NCI-H510A (cell line): ENCODE results near the gene OPCML.

Experiments
- DNase-seq: peaks from one replicate; lab custom pipeline; 2025; lab: John Stamatoyannopoulos, UW

OPCML gene

DNA sequence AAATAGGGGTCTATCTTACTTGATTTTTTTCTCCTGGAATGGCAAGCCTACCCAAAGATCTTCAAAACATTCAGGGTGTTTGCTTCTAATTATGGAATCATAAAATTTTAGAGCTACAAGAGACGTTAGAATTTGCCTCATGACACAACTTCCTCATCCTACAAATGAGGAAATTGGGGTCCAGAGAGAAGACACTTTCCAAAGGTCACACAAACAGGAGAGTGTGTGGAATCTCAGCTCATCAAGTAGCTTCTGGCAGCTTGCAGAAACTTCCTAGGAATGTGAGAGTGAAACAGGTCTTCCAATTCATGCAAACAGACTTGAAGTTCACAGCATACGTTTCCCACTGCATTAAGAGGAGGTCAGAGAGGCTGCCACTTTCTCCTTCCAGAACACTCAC, 976.0 kb downstream of the OPCML start:
- no peak for DNase-seq

DNA sequence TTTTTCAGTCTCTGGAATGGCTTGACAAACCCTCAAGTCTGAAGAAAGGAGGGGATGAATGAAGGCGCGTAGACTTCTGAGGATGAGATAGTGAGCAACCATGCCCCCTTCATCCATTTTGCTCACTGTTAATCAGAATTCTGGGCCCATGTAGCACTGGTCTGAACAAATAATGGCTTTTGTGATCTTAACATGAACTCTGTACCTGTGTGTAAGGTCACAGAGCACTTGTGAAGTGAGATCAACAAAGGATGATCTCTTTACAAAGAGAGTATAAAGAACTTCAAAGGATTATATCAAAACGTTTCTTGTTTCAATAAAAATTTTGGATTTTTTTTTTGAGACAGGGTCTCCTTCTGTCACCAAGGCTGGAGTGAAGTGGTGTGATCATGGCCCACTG, 976.7 kb downstream of the OPCML start:
- DNase-seq = no peak

DNA sequence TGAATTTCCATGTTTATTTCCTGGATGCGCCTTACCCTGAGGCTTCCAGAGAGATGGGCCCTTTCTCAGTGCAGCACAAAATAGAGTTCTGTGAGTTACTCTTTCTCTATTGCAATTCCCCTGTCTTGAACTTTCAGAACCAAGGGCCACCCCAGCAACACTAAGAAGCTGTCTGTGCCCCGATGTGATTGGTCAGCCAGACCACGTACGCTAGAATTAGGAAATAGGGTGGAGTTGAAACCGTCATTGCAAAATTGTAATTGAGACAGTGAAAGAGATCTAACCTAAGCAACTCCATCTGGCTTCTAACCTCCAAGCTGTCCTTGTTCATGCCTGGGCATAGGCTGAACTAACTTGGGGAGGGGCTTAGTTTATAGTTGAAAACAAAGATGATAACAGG, 981.3 kb downstream of the OPCML start:
- DNase-seq = no peak

DNA sequence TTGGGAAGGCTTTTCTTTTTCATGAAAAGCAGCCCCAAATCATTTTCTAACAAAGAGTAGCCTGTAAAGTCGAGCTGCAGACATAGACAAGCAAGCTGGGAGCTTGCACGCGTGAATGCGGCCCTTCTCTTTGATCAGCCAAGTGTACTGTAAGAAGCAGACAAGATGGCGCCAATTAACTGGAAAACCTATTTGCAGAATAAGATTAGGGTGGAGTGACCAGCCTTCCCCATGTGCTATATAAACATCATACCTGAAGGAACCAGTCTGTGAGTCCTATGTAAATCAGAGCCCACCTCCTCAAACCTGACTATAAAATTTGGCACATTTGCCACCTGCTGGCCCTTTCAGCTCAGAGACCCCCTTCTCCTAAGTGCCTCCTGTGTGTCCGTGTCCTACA, 982.7 kb downstream of the OPCML start:
- DNase-seq = no peak

DNA sequence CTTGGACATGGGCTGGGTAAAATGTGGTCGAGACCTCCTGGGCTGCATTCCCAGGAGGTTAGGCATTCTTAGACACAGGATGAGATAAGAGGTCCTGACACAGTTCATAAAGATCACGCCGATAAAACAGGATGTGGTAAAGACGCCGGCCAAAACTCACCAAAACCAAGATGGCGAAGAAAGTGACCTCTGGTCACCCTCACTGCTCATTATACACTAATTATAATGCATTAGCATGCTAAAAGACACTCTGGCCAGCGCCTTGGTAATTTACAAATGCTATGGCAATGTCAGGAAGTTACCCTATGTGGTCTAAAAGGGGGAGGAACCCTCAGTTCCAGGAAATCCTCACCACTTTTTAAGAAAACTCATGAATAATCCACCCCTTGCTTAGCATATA, 983.3 kb downstream of the OPCML start:
- no peak for DNase-seq

DNA sequence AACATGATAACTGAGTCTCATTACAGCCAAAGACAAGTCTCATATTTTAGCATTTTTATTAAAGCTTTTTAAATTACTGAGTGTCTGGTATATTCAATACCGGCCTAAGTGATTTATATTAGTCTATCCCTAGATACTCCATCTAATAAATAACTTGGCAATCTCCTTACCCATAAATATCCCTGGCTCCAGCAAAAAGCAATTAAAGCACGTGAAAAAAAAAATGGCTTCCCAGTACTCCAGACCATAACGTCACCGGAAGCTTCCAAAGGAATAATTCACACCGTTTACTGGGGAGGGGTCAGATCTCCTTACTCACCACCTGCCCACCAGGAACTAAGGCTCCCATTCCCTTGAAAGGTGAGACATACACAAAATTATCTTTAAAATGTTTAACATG, 988.3 kb downstream of the OPCML start:
- no peak for DNase-seq

DNA sequence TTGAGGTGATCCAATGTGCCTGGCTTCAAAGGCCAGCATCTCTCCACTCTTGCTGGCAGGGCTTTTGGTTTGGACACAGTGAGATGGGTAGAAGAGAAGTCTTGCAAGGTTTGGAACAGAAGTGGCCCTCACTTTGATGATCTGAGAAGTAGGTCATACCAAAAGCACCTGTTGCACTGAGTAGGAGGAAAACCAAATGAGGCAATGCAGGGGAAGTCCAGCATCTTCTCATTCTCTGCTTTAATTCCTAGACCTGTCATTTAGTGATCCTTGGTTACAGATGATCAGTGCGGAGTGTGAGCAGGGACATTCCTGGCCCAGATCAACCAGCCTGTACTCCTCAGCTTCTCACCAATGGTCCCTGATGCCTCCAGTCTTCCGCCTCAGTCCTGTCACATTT, 990.5 kb downstream of the OPCML start:
- DNase-seq = no peak

DNA sequence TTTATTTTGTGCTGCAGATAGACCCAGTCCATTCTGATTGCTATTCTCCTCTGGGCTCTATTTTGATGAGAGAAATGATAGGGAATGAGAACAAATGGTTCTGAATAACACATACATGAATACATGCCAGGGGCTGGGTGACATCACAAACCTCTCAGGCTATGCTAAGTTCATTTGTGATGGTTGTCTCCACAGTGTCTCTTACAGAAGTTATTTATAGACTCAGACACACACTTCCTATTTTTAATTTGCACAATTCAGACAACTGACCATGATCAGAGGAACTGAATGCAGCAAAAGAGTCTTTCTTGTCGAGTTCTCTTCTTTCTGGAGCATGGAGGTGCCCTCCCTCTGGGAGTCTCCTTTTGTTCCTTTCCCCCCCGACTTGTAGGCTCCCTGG, 991.7 kb downstream of the OPCML start:
- DNase-seq = no peak

DNA sequence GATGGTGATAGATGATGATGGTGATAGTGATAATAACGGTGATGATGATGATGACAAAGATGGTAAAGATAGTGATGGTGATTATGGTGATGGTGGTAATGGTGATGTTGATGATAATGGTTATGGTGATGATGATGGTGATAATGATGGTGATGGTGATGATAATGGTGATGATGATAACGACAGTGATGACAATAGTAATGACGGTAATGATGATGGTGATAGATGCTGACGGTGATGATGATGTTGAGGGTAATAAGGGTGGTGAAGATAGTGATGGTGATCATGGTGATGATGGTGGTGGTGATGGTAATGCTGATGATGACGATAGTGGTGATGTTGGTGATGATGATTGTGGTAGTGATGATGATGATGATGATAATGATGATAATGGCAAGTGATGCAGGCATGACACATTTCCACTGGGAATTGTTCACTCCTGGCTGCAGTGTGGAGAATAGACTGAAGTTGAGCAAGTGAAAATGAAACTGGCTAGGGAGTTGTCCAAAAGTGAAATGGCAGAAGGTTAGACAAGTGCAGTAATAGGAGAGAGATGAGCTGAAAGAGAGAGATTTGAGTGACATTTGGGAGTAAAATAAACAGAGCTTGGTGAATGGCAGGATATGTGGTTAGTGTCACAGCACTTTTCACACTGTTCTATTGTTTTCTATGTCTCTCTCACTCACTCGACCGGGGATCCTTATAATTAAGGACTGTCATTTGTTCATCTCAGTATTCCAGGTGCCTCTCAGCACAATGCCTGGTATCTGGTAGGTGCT, 992.5 kb downstream of the OPCML start:
- DNase-seq = no peak

DNA sequence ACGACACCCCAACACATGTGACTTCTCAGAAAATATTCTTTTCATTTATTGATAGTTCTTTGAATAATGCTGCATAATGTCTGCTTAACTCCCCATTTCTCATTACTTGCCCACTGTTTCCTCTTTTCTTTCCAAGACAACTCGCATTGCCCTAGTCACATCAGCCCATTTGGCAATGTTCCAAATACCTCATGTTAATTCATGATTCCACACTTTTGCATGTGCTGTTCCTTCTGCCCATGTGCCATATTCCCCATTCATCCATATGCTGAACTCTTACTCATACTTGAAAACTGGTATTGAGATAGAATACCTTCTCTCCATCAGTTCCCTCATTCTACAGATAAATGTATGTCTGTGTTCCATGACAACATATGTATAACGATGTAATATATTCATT, 993.7 kb downstream of the OPCML start:
- DNase-seq = no peak

DNA sequence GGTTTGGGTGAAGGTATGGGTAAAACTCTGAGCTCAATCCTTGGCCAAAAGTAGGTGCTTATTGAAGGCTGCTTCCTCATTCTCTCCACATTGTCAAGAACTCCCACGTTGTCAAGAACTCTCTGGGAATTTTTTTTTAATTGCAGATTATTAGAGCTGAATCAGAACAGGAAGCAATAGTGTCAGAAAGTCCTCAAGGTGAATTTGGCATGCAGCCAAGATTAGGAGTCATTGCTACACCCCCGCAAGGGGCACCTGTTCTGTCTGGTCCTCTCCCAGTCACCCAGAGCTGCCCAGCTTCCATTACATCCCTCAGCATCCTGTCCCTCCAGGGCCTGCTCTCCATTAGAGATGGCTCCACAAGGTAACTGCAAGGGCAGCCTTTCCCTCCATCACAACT, 996.5 kb downstream of the OPCML start:
- DNase-seq = peak; percentile 69

DNA sequence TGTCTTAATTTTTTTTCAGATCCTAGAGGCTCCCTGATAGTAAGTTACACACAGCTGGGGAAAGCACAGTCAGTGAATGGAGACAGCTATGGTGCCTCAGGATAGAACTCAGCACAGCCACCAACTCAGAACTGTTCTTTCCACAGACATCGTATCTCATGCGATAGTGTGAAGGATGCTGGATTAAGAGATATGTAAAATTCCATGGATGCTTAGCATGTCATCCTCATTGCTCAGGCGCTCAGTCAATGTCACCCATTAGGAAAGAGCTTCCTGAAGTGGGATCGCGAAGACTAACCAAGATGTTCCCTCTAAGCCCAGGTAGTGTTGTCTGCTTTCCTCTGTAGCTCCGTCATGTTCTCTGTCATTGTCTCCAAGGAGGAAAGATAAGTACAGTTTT, 1000.4 kb downstream of the OPCML start:
- no peak for DNase-seq

DNA sequence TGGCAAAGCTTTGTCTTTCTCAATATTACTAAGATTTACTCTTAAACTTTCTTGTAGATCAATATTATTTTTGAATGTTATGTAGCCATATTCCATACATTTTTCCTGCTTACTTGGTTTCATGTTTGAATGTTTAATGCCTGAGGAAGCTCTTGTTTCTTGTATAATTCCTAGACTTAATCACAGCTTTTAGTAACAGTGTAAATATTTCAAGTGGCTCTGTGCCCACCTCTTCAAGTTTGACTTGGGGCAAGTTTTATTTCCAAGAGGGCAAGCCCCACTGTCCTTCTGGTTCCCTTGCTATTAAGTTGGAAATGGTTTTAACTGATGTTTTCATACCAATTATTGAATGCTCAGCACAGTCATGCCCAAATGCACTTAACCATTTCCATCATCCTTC, 1004.1 kb downstream of the OPCML start:
- DNase-seq = no peak

DNA sequence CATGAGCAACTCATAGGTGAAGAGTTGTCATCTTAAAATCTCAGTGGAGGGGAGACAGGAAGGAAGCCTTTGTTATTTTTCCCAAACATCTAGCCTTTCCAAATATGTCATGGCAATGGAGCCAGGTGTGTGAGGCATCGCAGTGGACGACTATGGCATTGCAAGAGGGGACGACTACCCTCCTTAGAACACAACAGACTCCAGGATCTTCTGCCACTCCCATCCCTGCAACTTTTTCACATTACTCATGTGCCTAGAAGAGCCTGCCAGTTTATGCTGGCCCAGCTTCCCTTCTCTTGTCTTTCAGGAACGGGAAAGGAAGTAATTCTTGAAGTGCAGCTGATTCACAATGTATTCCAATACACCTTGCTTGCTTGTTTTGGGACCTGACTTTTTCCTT, 1008.4 kb downstream of the OPCML start:
- no peak for DNase-seq

DNA sequence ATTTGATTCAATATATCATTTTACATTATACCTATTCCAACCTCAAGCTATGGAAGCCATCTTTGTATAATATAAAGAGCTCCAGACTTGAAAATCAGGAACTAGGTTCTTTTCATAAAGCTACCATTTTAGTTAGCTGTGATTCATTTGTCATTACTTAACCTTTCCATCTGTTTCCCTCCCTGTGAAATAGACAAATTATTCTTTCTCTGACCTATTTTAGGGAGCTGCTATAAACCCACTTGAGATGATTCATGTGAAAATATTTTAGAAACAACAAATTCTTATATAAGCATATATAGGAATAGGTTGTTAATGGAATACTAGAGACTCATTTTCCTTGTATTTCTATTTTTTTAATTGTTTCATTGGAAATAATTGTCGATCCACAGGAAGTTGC, 1012.1 kb downstream of the OPCML start:
- DNase-seq = no peak

DNA sequence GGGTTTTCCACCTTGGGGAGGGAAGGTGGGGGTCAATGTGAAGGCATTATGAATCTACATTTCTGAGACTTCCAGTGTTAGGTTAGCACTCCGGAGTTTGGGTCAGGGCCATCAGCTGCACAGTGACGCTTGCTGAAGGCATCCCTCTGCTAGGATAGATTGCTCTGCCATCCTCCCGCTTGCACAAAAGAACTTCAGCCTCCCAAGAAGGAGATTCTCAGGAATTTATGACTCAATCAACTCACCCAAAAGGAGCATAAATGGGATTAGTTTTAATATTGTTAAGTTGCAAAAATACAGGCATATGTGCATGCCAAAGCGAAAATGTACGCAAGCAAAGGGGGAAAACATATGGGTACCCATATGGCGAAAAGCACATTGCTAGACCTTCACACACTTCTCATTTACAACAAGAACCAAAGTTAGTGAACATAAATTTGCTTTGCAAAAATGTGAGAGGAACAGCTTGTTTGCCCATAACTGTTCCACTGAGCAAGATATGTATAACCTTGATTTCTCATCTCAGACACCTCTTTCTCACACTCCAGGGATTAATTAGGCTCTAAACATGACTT, 1013.0 kb downstream of the OPCML start:
- DNase-seq = no peak

DNA sequence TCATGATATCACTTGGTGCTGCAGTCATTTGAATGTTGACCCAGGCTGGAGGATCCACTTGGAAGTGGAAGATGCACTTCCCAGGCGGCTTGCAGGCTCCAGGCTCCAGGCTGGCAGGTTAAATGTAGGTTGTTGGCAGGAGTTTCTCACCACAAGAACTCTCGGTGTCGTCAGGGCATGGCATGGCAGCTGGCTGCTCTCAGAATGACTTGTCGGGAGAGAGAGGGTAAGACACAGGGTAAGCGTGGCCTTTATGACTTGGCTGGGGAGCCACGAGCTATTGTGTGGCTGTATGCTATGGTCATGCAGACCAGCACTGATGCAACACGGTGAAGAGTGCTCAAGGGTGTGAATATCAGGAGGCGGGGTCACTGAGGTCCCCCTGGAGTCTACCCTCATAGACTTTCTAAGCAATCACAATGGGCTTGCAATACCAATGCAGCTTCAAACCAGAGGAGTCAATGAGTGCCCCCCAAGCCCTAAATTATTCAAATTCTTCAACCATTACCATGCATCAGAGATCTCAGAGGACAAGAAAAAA, 1027.7 kb downstream of the OPCML start:
- DNase-seq = peak; percentile 70

DNA sequence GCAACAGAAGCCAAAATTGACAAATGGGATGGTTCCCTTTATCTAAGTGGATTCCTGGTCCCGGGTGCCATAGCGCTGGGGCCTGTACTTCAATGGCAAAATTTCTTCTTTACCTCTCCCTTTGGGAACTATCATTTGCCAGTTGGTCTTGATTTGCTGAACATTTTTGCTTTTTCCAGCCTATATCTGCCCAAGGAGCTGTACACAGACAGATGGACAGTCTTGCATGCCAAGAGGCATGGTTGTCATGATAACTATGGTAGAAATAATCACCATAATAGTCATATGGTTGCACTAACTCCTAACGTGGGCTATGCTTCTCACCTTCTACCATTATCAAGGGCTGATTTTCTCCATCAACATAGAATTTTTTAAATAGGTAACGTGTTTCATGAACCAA, 1030.9 kb downstream of the OPCML start:
- no peak for DNase-seq

DNA sequence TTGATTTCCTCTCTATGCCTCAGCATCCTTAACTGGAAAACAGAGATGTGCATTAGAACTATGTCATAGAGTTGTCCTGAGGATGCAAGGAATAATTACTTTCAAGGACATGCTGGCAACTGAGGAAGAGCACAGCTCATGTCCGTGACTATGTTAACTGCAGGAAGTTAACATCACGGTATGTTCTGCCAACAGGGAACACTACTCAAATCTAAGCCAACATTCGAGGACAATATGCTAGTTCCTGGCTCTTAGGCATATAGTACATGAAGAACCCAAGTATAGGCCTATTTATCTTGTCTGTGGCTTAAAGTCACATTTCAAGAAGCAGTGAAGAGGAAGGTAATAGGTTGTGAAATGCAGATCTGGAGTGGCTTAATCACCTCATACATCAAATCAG, 1032.6 kb downstream of the OPCML start:
- no peak for DNase-seq

DNA sequence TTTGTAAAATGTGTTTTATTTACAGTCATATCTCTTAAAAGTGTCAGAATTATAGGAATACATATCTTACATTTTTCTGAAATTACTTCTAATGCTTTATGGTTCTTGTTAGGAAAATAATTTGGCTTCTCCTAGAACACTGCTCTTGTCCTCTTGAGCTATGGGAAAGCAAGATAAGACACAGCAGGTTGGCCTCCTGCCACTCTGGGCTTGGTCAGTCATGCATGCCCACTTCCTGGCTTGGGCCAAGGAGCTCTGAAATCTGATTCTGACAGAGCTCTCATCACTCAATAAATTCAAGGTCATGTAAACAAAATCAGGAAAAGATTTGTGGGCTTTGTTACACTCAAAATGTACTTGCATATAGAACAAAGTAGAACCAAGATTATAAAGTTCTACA, 1036.0 kb downstream of the OPCML start:
- DNase-seq = peak; percentile 61

DNA sequence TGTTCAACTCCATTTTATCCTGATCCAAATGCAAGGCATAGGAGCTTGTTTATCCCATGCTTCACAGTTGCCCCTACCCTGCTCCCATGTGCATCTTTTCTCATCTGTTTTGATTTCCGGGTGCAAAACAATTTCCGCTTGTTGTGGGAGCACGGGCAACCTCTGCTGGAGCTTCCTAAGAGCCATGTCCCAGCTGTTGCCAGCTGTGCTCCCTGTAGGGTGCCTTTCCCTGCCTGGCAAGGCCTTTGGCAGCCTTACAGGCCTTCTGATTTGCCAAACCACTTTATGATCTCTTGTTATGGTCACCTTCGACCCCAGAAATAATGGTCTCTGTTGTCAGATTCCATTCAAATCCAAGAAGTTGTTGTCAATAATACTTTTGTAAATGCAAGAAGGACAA, 1038.5 kb downstream of the OPCML start:
- DNase-seq = no peak

DNA sequence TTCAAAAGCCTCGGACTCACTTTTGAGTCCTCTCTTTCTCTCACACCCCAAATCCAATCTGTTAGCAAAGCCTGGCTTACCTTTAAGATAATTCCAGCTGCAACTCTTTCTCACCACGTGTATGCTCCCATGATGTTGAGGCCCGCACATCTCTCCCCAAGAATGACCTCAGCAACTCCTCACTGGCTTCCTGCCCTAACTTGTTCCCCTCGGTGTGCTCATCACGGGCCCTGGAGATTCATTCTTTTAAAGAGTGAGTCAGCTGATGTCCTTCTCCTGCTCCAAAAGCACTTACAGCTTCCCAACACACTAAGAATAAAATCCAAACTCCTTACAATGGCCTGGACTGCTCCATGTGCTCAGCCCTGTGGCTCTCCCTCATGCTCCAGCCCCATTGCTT, 1041.3 kb downstream of the OPCML start:
- no peak for DNase-seq

DNA sequence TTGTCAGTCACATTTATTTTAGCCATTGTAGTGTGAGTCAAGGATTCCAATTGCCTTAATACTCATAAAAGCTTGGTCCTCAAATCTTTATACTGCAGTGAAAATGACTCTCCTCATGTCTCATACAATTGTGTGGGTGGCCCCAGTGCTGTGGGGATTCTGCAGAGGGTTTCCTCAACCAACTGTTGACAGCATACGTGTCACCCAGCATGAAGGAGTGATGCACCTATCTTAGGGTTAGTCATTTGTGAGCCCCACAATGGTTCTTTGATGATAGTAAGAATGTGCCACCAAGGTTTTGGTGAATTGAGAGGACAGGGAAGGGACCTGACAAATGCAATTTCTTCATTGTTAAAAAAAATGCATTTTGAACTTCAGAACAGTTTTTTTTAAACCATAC, 1046.2 kb downstream of the OPCML start:
- DNase-seq = no peak

DNA sequence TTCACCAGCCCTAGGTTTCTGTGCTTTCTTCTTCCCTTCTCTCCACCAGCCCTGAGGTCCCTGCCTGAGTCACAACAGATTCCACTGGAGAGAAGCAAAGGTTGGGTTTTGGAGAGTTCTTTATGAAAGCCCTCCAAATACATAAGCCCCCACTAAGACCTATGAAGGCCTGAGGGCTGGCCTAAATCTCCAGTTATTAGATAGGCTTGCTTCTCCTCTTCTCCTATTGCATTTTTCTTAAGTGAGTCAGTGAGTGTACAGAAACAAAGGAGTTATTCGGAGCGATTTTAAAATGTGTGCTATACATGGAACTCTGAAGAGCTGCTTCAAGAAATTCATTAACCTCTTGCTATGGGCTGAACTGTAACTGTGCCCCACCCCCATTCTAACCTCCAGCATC, 1057.3 kb downstream of the OPCML start:
- DNase-seq = no peak
